GM12878 (cell line): ENCODE data around the gene ADCY7. TPM values are rescaled to one million over a fixed set of nuclear protein-coding genes. Genes with fewer than 3 reads are reported as not detected.

ENCODE experiments used
- CBFB ChIP-seq: IDR thresholded peaks from 2 replicates; pipeline ENCODE4 v1.6.1; 2016; ENCODE audit warnings: antibody characterized with exemption, low read depth
- EED ChIP-seq: sonication (generic); IDR thresholded peaks from 2 replicates; pipeline ENCODE4 v1.6.1; 2016; ENCODE audit warnings: antibody characterized with exemption, low read depth
- IKZF2 ChIP-seq, 2 experiments: fragments of 450-650 bp; IDR thresholded peaks; 2 replicates each; pipeline ENCODE4 v1.6.1; 2017; ENCODE audit warnings: mild to moderate bottlenecking in 2 of 2, moderate library complexity in 2 of 2
- IRF3 ChIP-seq: fragments of 450-650 bp; IDR thresholded peaks from 2 replicates; pipeline ENCODE4 v1.6.1; 2014; ENCODE audit warnings: mild to moderate bottlenecking
- NFIC ChIP-seq: IDR thresholded peaks from 2 replicates; pipeline ENCODE4 v1.6.1; 2012; ENCODE audit warnings: low read depth, mild to moderate bottlenecking, inconsistent platforms, low read length, moderate library complexity
- NFYA ChIP-seq: IDR thresholded peaks from 2 replicates; pipeline ENCODE4 v1.6.1; 2011; ENCODE audit warnings: low read depth, mild to moderate bottlenecking, low read length, improper control_type of control experiment, borderline replicate concordance
- USF2 ChIP-seq: IDR thresholded peaks from 2 replicates; pipeline ENCODE4 v1.6.1; 2011; ENCODE audit warnings: low read depth, low read length, improper control_type of control experiment, borderline replicate concordance
- ZBTB4 ChIP-seq: fragments of 450-650 bp; formaldehyde crosslinking; IDR thresholded peaks from 2 replicates; pipeline ENCODE4 v1.4.0; 2022; ENCODE audit warnings: mild to moderate bottlenecking, moderate library complexity
- polyA plus RNA-seq, 11 experiments: library from polyadenylated mRNA; depleted of rRNA in 4 of 11; unstranded in 6 of 11; stranded (reverse) in 5 of 11; fragments of >200 nt; fragmentation: Nextera tagmentation in 4 of 11; fragmentation: Illumina TruSeq in 1 of 11; extraction: Ambion mirVana in 4 of 11; extraction: Trizol in 1 of 11; gene quantifications; 1 replicate in 1 of 11; 2 replicates in 10 of 11; pipeline versions ENCODE4 v1.2.1 to v1.2.3, GENCODE V29; 2011 to 2016; ENCODE audit warnings: inconsistent platforms in 2 of 11, missing spikeins in 2 of 11, low read depth in 1 of 11
- total RNA-seq, 4 experiments: library from RNA; depleted of rRNA in 3 of 4; stranded (reverse); fragments of >200 nt in 3 of 4; fragmentation: Illumina TruSeq in 1 of 4; extraction: Trizol in 1 of 4; gene quantifications; 2 replicates each; pipeline versions ENCODE4 v1.2.1 to v1.2.3, GENCODE V29; 2013 to 2021

ADCY7 gene
- total and polyA plus RNA-seq, 10 of the 15 experiments (the other 5 are each of a cell fraction or from before 2014, with no cell fraction given) = 1.2 to 87.9 (median 24.4) TPM

DNA sequence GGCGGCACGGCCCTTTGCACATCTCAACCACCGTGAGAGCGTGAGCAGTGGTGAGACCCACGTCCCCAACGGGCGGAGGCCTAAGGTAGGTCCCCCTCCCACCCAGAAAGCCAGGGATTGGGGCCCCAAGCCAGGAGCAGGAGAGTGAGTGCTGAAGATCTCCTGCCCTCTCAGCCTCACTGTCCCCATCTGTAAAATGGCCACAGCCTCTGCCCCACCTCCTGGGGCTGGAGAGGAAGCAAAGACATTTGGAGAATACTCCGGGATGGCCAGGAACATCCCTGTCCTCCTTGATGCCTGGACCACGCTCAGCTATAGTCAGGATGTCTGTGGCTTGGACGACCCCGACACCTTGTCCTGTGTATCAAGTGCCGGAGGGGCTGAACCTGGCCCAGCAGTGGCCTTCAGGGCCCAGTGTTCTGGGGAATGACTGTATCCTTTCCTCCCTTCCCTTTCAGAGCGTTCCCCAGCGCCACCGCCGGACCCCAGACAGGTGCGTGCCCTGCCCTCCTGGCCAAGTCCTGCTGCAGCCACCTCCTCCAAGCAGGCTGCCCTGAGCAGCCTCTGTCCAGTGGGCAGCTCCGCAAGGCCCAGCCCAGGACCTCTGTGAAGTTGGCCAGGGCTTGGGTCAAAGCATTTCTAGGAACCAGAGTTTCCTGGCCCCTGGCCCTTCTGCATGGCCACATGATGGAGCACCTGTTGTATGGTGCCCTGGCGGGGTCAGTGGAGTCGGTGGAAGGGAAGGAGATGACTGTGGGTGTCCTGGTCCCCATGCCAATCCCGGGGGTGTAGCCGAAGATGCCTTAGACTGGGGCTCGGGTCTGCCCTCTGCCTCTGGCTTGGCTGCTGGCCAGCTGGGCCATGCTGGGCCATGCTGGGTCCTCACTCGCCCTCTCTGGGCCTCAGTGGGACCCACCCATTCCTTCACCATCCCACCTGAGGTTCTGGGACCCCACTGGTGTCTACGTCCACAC lies 38.4 kb downstream of the ADCY7 start (continued):
- TF ChIP-seq NFIC (no peak), ZBTB4 (CRISPR knock-in tag) (no peak), CBFB (no peak), IRF3 (no peak), NFYA (no peak), USF2 (no peak), IKZF2 (IDR thresholded peaks at IDR 0.05) (no peak), EED (no peak)
